PC-3 (cell line): ENCODE measurements around the gene PEX10.

Experiments
- CTCF ChIP-seq: fragments of 300-600 bp; sonication (generic); conservative IDR thresholded peaks from 2 replicates; pipeline ENCODE4 v1.5.1; 2017; ENCODE audit warnings: antibody characterized with exemption, low read depth, mild to moderate bottlenecking, low read length
- EZH2phosphoT487 ChIP-seq: fragments of 300-600 bp; sonication (generic); IDR thresholded peaks from 2 replicates; pipeline ENCODE4 v1.6.1; 2018; ENCODE audit warnings: mild to moderate bottlenecking, antibody characterized with exemption, low read length, borderline replicate concordance

GRCh38 chr1:2381741-2382620 is 30.4 kb downstream of the PEX10 start:
- TF ChIP-seq CTCF (peak; percentile 99), EZH2phosphoT487 (no peak)
